NB4 (cell line): ENCODE data around the gene MANEA.

Source experiments
- DNase-seq: peaks from one replicate; pipeline ENCODE4 v3.0.0; 2010; ENCODE audit warnings: low read depth
- H3K4me3 ChIP-seq: one replicate; pipeline ENCODE4 v1.5.1; 2011; ENCODE audit warnings: mild to moderate bottlenecking, low read depth, low read length, moderate library complexity
- CTCF ChIP-seq: IDR thresholded peaks from one replicate; pipeline ENCODE4 v1.5.1; 2012; ENCODE audit warnings: low read depth, low read length
- MAX ChIP-seq: IDR thresholded peaks from 2 replicates; pipeline ENCODE4 v1.6.1; 2011; ENCODE audit warnings: low read depth, low read length
- MYC ChIP-seq: IDR thresholded peaks from 2 replicates; pipeline ENCODE4 v1.6.1; 2011; ENCODE audit warnings: low read depth, low read length
- POLR2A ChIP-seq: IDR thresholded peaks from 2 replicates; pipeline ENCODE4 v1.6.1; 2011; ENCODE audit warnings: mild to moderate bottlenecking; ENCODE audit not compliant: insufficient read length; ENCODE audit errors: extremely low read depth

MANEA gene

GRCh38 chr6:95589826-95590570 is 12.7 kb downstream of the MANEA start:
- TF ChIP-seq CTCF (no peak), MAX (no peak), POLR2A (no peak), MYC (no peak)
- no peak overlapping the region for H3K4me3 ChIP-seq
- DNase-seq: no peak

DNA sequence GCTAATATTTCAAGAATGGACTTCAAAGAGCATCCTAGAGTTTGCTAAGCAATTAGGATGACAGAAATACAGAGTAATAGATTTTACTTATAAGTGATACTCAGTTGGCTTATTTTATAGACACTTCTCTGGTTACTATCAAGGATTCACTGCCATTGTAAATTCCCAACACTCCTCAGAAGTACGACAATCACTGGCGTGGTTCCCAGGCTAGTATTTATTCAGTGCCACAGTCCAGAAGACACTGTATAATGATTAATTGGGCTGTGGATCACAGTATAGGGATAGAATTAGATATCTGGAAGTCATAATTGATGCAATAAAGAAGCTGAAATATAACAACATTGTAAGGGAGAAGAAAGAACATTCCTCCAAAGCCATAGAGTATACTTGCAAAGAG is 15.7 kb downstream of the MANEA start:
- TF ChIP-seq MYC (no peak), MAX (no peak), CTCF (no peak), POLR2A (no peak)
- no peak for DNase-seq
- no peak overlapping the region for H3K4me3 ChIP-seq

- no peak for TF ChIP-seq POLR2A
- TF ChIP-seq MAX: no peak
- no peak for TF ChIP-seq CTCF
- no peak for TF ChIP-seq MYC
- DNase-seq: no peak
- H3K4me3 ChIP-seq: no peak overlapping the region
Measured at GRCh38 chr6:95596021-95596420, 18.7 kb downstream of the MANEA start.

DNA sequence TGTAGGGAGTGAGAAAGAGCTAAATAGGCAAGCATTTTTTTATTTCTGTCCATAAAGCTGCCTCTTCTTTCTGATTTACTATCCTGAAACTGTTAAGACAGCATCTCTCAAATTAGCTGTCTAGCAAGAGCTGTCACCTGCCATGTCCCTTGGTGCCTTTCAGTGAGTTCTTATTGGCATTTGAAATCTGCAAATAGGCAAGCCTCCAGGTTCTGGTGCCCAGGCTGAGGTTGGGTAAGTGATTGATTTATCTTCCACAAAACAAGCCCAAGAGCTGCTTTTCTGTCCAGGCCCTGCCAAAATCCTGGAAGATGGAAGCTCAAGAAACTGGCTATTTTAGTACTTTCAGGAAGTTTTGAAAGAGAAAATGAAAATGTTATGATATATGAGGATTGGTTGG is 22.4 kb downstream of the MANEA start:
- no peak for DNase-seq
- H3K4me3 ChIP-seq: no peak overlapping the region
- TF ChIP-seq POLR2A (no peak), MAX (no peak), CTCF (no peak)

DNA sequence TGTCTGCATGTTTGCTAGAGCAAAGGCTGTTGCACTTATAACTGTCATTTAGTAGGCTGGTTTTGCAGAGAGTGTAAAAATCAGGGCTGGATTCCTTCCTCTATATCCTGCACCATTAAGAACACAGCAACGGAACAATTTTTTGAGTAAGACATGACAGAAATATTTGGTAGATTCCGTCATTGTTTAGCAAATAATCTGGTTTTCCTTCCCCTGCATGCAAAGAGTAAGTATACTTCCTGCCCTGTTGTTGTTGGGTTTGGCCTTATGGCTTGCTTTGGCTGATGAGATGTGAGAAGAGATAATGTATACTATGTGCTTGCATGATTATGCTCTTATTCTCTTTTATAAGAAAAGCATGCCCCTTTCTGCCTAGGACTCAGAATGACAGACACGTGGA is 23.8 kb downstream of the MANEA start:
- no peak overlapping the region for H3K4me3 ChIP-seq
- no peak for DNase-seq
- no peak for TF ChIP-seq POLR2A
- TF ChIP-seq CTCF: no peak
- no peak for TF ChIP-seq MYC
- TF ChIP-seq MAX: no peak
